Osteoblast (primary cell): ENCODE results near the gene CDH6. TPM values are rescaled to one million over a fixed set of nuclear protein-coding genes. Genes with fewer than 3 reads are reported as not detected.

Experiments
- DNase-seq: peaks from one replicate; pipeline ENCODE4 v3.0.0; 2011; ENCODE audit warnings: low spot score, mixed read lengths; ENCODE audit not compliant: insufficient read length; ENCODE audit errors: missing footprints
- H2AFZ ChIP-seq: 2 replicates; pipeline ENCODE4 v1.6.0; 2011; ENCODE audit warnings: mild to moderate bottlenecking, low read length
- H3K27ac ChIP-seq: 2 replicates; pipeline ENCODE4 v1.5.1; 2011; ENCODE audit warnings: mild to moderate bottlenecking, low read depth, low read length, moderate library complexity
- H3K27me3 ChIP-seq: 2 replicates; pipeline ENCODE4 v1.6.0; 2012; ENCODE audit warnings: mild to moderate bottlenecking, control low read depth, inconsistent platforms, low read length, moderate library complexity; ENCODE audit not compliant: insufficient read depth
- H3K36me3 ChIP-seq: 2 replicates; pipeline ENCODE4 v1.5.1; 2011; ENCODE audit warnings: mild to moderate bottlenecking, low read length, control low read depth, moderate library complexity; ENCODE audit not compliant: insufficient read depth
- H3K4me1 ChIP-seq: 2 replicates; pipeline ENCODE4 v1.5.1; 2011; ENCODE audit warnings: mild to moderate bottlenecking, low read length, control low read depth, moderate library complexity; ENCODE audit not compliant: insufficient read depth
- H3K4me2 ChIP-seq: 2 replicates; pipeline ENCODE4 v1.6.0; 2011; ENCODE audit warnings: mild to moderate bottlenecking, low read length; ENCODE audit not compliant: insufficient read depth
- H3K4me3 ChIP-seq: fragments of 200-600 bp; sonication (generic); 3 replicates; pipeline ENCODE4 v1.5.1; 2012; ENCODE audit warnings: mild to moderate bottlenecking, low read length, inconsistent platforms; ENCODE audit not compliant: insufficient read depth
- H3K79me2 ChIP-seq: 2 replicates; pipeline ENCODE4 v1.6.0; 2012; ENCODE audit warnings: mild to moderate bottlenecking, low read length, control low read depth, inconsistent platforms; ENCODE audit not compliant: insufficient read depth
- H3K9me3 ChIP-seq: 2 replicates; pipeline ENCODE4 v1.5.1; 2011; ENCODE audit warnings: low read depth, low read length, control low read depth
- H4K20me1 ChIP-seq: 2 replicates; pipeline ENCODE4 v1.6.0; 2012; ENCODE audit warnings: mild to moderate bottlenecking, low read length, control low read depth; ENCODE audit not compliant: insufficient read depth
- CTCF ChIP-seq: IDR thresholded peaks from 2 replicates; pipeline ENCODE4 v1.5.1; 2011; ENCODE audit warnings: mild to moderate bottlenecking, low read depth, low read length, moderate library complexity; ENCODE audit errors: extremely low read depth
- total RNA-seq: library from RNA; depleted of rRNA; stranded (reverse); fragments of >200 nt; gene quantifications from 2 replicates; pipeline ENCODE4 v1.2.3, GENCODE V29; 2012

CDH6 gene
- total RNA-seq, 1 donor = 16.3 TPM

- Histone ChIP-seq H3K79me2 (no peaks in the 10 kb centered on the region), H3K27me3 (peaks cover 29% of the 10 kb centered on the region), H3K4me3 (peak overlapping the region; percentile 65), H3K4me1 (peaks cover 2% of the 10 kb centered on the region), H3K27ac (no peak overlapping the region), H2AFZ (peak overlapping the region; percentile 11), H3K4me2 (peak overlapping the region; percentile 67), H4K20me1 (no peaks in the 10 kb centered on the region), H3K9me3 (no peaks in the 10 kb centered on the region), H3K36me3 (no peaks in the 10 kb centered on the region)
- no peak for TF ChIP-seq CTCF
- peak; percentile 77 for DNase-seq
Observed at GRCh38 chr5:31194892-31195555, 1.5 kb downstream of the CDH6 start.

- no peak overlapping the region for H3K27ac ChIP-seq
- no peak for DNase-seq
- H2AFZ ChIP-seq = no peak overlapping the region
- no peaks in the 10 kb centered on the region for H3K79me2 ChIP-seq
- no peaks in the 10 kb centered on the region for H3K9me3 ChIP-seq
- H3K4me2 ChIP-seq = no peak overlapping the region
- TF ChIP-seq CTCF = no peak
- no peak overlapping the region for H3K4me3 ChIP-seq
- H3K36me3 ChIP-seq = no peaks in the 10 kb centered on the region
- H3K27me3 ChIP-seq = peaks cover 29% of the 10 kb centered on the region
- no peaks in the 10 kb centered on the region for H4K20me1 ChIP-seq
- H3K4me1 ChIP-seq = peaks cover 2% of the 10 kb centered on the region
Observed at GRCh38 chr5:31196309-31196708, 2.8 kb downstream of the CDH6 start.

GRCh38 chr5:31197183-31197582 is 3.7 kb downstream of the CDH6 start:
- Histone ChIP-seq H3K4me2 (peak overlapping the region; percentile 30), H3K27ac (no peak overlapping the region), H3K27me3 (peaks cover 24% of the 10 kb centered on the region), H3K36me3 (no peaks in the 10 kb centered on the region), H2AFZ (no peak overlapping the region), H3K4me3 (no peak overlapping the region), H4K20me1 (no peaks in the 10 kb centered on the region), H3K79me2 (no peaks in the 10 kb centered on the region), H3K4me1 (peaks cover 2% of the 10 kb centered on the region), H3K9me3 (no peaks in the 10 kb centered on the region)
- no peak for TF ChIP-seq CTCF
- DNase-seq = peak; percentile 80

- Histone ChIP-seq H3K27me3 (no peaks in the 10 kb centered on the region), H4K20me1 (no peaks in the 10 kb centered on the region), H2AFZ (no peak overlapping the region), H3K9me3 (no peaks in the 10 kb centered on the region), H3K4me1 (no peaks in the 10 kb centered on the region), H3K4me2 (no peak overlapping the region), H3K27ac (no peak overlapping the region), H3K36me3 (no peaks in the 10 kb centered on the region), H3K79me2 (no peaks in the 10 kb centered on the region), H3K4me3 (no peak overlapping the region)
- TF ChIP-seq CTCF = no peak
- DNase-seq = no peak
Observed at GRCh38 chr5:31204958-31205357, 11.5 kb downstream of the CDH6 start.
